WTC11 (cell line): ENCODE results near the gene TBL1XR1. TPM values are rescaled to one million over a fixed set of nuclear protein-coding genes. Genes with fewer than 3 reads are reported as not detected.

ENCODE experiments used
- ATAC-seq: fragments of 200-7000 bp; cut with Tn5 transposase; 2 replicates; pipeline ENCODE4 v1.10.0; 2021; ENCODE audit warnings: mild to moderate bottlenecking, moderate library complexity
- CTCF ChIA-PET: fragments of 300-600 bp; sonication (Branson Sonifier 250); formaldehyde crosslinking; loops from one replicate; lab custom pipeline; 2021; ENCODE audit warnings: antibody characterized with exemption; lab: Charles Lee
- POLR2A ChIA-PET: fragments of 350-600 bp; sonication (Branson Sonifier 250); formaldehyde crosslinking; loops from one replicate; lab custom pipeline; 2021; ENCODE audit warnings: antibody characterized with exemption; lab: Charles Lee
- DNase-seq: peaks from one replicate; pipeline ENCODE4 v3.0.0; 2021; ENCODE audit warnings: low spot score
- H3K27ac Mint-ChIP-seq: 2 replicates; pipeline ENCODE4 v1.8.0; 2021; ENCODE audit warnings: mixed read lengths
- H3K27me3 Mint-ChIP-seq: 2 replicates; pipeline ENCODE4 v1.8.0; 2021; ENCODE audit warnings: low read depth, mild to moderate bottlenecking, moderate library complexity, mixed read lengths
- H3K36me3 Mint-ChIP-seq: 2 replicates; pipeline ENCODE4 v1.8.0; 2021; ENCODE audit warnings: mixed read lengths
- H3K4me1 Mint-ChIP-seq: 2 replicates; pipeline ENCODE4 v1.8.0; 2022; ENCODE audit warnings: mixed read lengths
- H3K4me3 Mint-ChIP-seq: 2 replicates; pipeline ENCODE4 v1.8.0; 2021; ENCODE audit warnings: mild to moderate bottlenecking, moderate library complexity, mixed read lengths
- H3K9me3 Mint-ChIP-seq: 2 replicates; pipeline ENCODE4 v1.8.0; 2021; ENCODE audit warnings: mixed read lengths
- ARID4B ChIP-seq: sonication (generic); formaldehyde crosslinking; IDR thresholded peaks from 2 replicates; pipeline ENCODE4 v1.8.0; 2023; ENCODE audit warnings: missing genetic modification reagents, mild to moderate bottlenecking, borderline replicate concordance
- ATF3 ChIP-seq: sonication (generic); formaldehyde crosslinking; conservative IDR thresholded peaks from 2 replicates; pipeline ENCODE4 v1.8.1; 2022; ENCODE audit warnings: mild to moderate bottlenecking, missing genetic modification reagents
- ATF6 ChIP-seq: sonication (generic); formaldehyde crosslinking; IDR thresholded peaks from 2 replicates; pipeline ENCODE4 v1.8.1; 2023; ENCODE audit warnings: mild to moderate bottlenecking, missing genetic modification reagents
- CDX4 ChIP-seq: fragments of 250-450 bp; sonication (Bioruptor Pico); IDR thresholded peaks from 2 replicates; pipeline ENCODE4 v1.9.0; 2021; ENCODE audit warnings: moderate library complexity, mild to moderate bottlenecking, inconsistent platforms, borderline replicate concordance
- CREM ChIP-seq: sonication (generic); formaldehyde crosslinking; IDR thresholded peaks from 2 replicates; pipeline ENCODE4 v1.8.1; 2022; ENCODE audit warnings: mild to moderate bottlenecking, missing genetic modification reagents, moderate library complexity
- CTCF ChIP-seq: fragments of 200-600 bp; IDR thresholded peaks from 2 replicates; pipeline ENCODE4 v1.8.0; 2022; ENCODE audit warnings: antibody characterized with exemption
- FOXJ3 ChIP-seq: sonication (generic); formaldehyde crosslinking; IDR thresholded peaks from 2 replicates; pipeline ENCODE4 v1.9.0; 2021; ENCODE audit warnings: missing genetic modification reagents, mild to moderate bottlenecking, borderline replicate concordance
- JAZF1 ChIP-seq: fragments of 250-450 bp; sonication (Bioruptor Pico); IDR thresholded peaks from 2 replicates; pipeline ENCODE4 v1.9.0; 2021; ENCODE audit warnings: moderate library complexity, mild to moderate bottlenecking, inconsistent platforms
- PRDM15 ChIP-seq: sonication (generic); formaldehyde crosslinking; IDR thresholded peaks from 2 replicates; pipeline ENCODE4 v1.8.0; 2022; ENCODE audit warnings: missing genetic modification reagents
- PRRX2 ChIP-seq: fragments of 250-450 bp; sonication (Bioruptor Pico); IDR thresholded peaks from 2 replicates; pipeline ENCODE4 v1.8.0; 2021; ENCODE audit warnings: mild to moderate bottlenecking
- SMAD3 ChIP-seq: sonication (generic); formaldehyde crosslinking; IDR thresholded peaks from 2 replicates; pipeline ENCODE4 v1.8.0; 2022; ENCODE audit warnings: missing genetic modification reagents, mild to moderate bottlenecking, borderline replicate concordance
- SOX15 ChIP-seq: fragments of 250-450 bp; sonication (Bioruptor Pico); IDR thresholded peaks from 2 replicates; pipeline ENCODE4 v1.9.0; 2021; ENCODE audit warnings: mild to moderate bottlenecking
- ZBTB21 ChIP-seq: sonication (generic); formaldehyde crosslinking; IDR thresholded peaks from 2 replicates; pipeline ENCODE4 v1.8.1; 2023; ENCODE audit warnings: mild to moderate bottlenecking, missing genetic modification reagents, borderline replicate concordance
- ZNF263 ChIP-seq: sonication (generic); formaldehyde crosslinking; IDR thresholded peaks from 2 replicates; pipeline ENCODE4 v1.8.1; 2022; ENCODE audit warnings: low read depth, mild to moderate bottlenecking, moderate library complexity, missing genetic modification reagents
- ZNF317 ChIP-seq: sonication (generic); formaldehyde crosslinking; IDR thresholded peaks from 2 replicates; pipeline ENCODE4 v1.8.1; 2023; ENCODE audit warnings: low read depth, mild to moderate bottlenecking, moderate library complexity, missing genetic modification reagents, borderline replicate concordance
- ZNF423 ChIP-seq: fragments of 250-450 bp; sonication (Bioruptor Pico); IDR thresholded peaks from 2 replicates; pipeline ENCODE4 v2.1.2; 2022; ENCODE audit warnings: mild to moderate bottlenecking, moderate library complexity
- total RNA-seq: library from RNA; stranded (reverse); gene quantifications from 3 replicates; pipeline ENCODE4 v1.2.3, GENCODE V29; 2021

Gene TBL1XR1
- total RNA-seq, 1 experiment from 2014 or later = 148 TPM

GRCh38 chr3:177057768-177058167, 139.5 kb downstream of the TBL1XR1 start:
- H3K4me3 Mint-ChIP-seq = no peak overlapping the region
- no peaks in the 10 kb centered on the region for H3K27me3 Mint-ChIP-seq
- no peak for ATAC-seq
- ChIA-PET POLR2A (no interaction called here), CTCF (interaction anchor here (1.1 kb wide), 1 partner anchor 11 kb away, joined by 5 read pairs; no protein-coding TSS in a partner anchor)
- no peaks in the 10 kb centered on the region for H3K36me3 Mint-ChIP-seq
- H3K4me1 Mint-ChIP-seq = peaks cover 17% of the 10 kb centered on the region
- H3K27ac Mint-ChIP-seq = no peak overlapping the region
- no peaks in the 10 kb centered on the region for H3K9me3 Mint-ChIP-seq
- no peak for DNase-seq
- TF ChIP-seq SOX15 (no peak), ZNF423 (CRISPR knock-in tag) (no peak), CTCF (no peak), JAZF1 (CRISPR knock-in tag) (no peak), ATF3 (CRISPR knock-in tag) (no peak), ZBTB21 (CRISPR knock-in tag) (no peak), ATF6 (CRISPR knock-in tag) (no peak), PRRX2 (CRISPR knock-in tag) (no peak), CREM (CRISPR knock-in tag) (no peak), FOXJ3 (CRISPR knock-in tag) (no peak), SMAD3 (CRISPR knock-in tag) (no peak), CDX4 (CRISPR knock-in tag) (no peak), ARID4B (CRISPR knock-in tag) (no peak)

- ATAC-seq = no peak
Observed at GRCh38 chr3:177056927-177057326, 140.4 kb downstream of the TBL1XR1 start.

More at GRCh38 chr3:177056927-177057326, 140.4 kb downstream of the TBL1XR1 start:
- POLR2A ChIA-PET = no interaction called here
- no peak overlapping the region for H3K27ac Mint-ChIP-seq
- CTCF ChIA-PET = no interaction called here
- no peak for TF ChIP-seq PRDM15
- no peak for TF ChIP-seq ZNF263 (CRISPR knock-in tag)
- TF ChIP-seq ZNF317 (CRISPR knock-in tag) = no peak
- no peaks in the 10 kb centered on the region for H3K36me3 Mint-ChIP-seq
- no peak for DNase-seq
- peaks cover 17% of the 10 kb centered on the region for H3K4me1 Mint-ChIP-seq
- no peaks in the 10 kb centered on the region for H3K9me3 Mint-ChIP-seq
- H3K27me3 Mint-ChIP-seq = no peaks in the 10 kb centered on the region
- no peak overlapping the region for H3K4me3 Mint-ChIP-seq
